Heart left ventricle (tissue), 13 donors: ENCODE data around the gene MCHR1.

Experiments used
- POLR2A ChIP-seq, 2 donors: fragments of 450-650 bp; IDR thresholded peaks; one replicate each; pipeline ENCODE4 v1.6.1; 2017; ENCODE audit warnings: antibody characterized with exemption in 2 of 2, mild to moderate bottlenecking in 2 of 2, moderate library complexity in 2 of 2
- TF ChIP-seq, protein P1 (sequence below), 12 donors: fragments of 200-600 bp; sonication (generic) in 4 of 12; IDR thresholded peaks; one replicate each; pipeline versions ENCODE4 v1.5.0 to v1.8.0; 2018 to 2022; ENCODE audit warnings: antibody characterized with exemption in 12 of 12, mild to moderate bottlenecking in 5 of 12
- donor health status: ischemic (EF 13 %, LVEDD 7.1; RV severe dilation, severe dysfunction).
- donor health status: DM: no; HTN: yes; CAD: no.
- donor health status: DM: no; HTN: no; CAD: no.
- donor health status: ischemic (EF 25% LVEDD 6.9; RV normal size, moderate dysfunction).
- donor health status: ischemic (EF 25% LVEDD 5.7; RV mildly dilated, moderate dysfunction).
- donor health status: ischemic (EF 35%, LVEDD 5.7; RV mildly dilated, moderate dysfunction).
- donor health status: nonischemic (EF 11% LVEDD 7.7; RV severe dilation, severe dysfunction).
- donor health status: DM: yes; HTN: yes; CAD: no.
- donor health status: PGD.
- donor health status: ischemic (EF 29% LVEDD 5.4; RV normal size, mild dysfunction).
- donor health status: nonischemic (EF 23%, LVEDD 6.1; RV moderate dilation, normal function).

GRCh38 chr22:40691532-40691931 lies 12.2 kb downstream of the MCHR1 start:
- no peak for TF ChIP-seq POLR2A (IDR thresholded peaks at IDR 0.05)
- TF ChIP-seq, protein P1, sequence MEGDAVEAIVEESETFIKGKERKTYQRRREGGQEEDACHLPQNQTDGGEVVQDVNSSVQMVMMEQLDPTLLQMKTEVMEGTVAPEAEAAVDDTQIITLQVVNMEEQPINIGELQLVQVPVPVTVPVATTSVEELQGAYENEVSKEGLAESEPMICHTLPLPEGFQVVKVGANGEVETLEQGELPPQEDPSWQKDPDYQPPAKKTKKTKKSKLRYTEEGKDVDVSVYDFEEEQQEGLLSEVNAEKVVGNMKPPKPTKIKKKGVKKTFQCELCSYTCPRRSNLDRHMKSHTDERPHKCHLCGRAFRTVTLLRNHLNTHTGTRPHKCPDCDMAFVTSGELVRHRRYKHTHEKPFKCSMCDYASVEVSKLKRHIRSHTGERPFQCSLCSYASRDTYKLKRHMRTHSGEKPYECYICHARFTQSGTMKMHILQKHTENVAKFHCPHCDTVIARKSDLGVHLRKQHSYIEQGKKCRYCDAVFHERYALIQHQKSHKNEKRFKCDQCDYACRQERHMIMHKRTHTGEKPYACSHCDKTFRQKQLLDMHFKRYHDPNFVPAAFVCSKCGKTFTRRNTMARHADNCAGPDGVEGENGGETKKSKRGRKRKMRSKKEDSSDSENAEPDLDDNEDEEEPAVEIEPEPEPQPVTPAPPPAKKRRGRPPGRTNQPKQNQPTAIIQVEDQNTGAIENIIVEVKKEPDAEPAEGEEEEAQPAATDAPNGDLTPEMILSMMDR (IDR thresholded peaks at IDR 0.05) = no peak
